Measurements from ENCODE around the gene PLB1.

PLB1 gene

DNA sequence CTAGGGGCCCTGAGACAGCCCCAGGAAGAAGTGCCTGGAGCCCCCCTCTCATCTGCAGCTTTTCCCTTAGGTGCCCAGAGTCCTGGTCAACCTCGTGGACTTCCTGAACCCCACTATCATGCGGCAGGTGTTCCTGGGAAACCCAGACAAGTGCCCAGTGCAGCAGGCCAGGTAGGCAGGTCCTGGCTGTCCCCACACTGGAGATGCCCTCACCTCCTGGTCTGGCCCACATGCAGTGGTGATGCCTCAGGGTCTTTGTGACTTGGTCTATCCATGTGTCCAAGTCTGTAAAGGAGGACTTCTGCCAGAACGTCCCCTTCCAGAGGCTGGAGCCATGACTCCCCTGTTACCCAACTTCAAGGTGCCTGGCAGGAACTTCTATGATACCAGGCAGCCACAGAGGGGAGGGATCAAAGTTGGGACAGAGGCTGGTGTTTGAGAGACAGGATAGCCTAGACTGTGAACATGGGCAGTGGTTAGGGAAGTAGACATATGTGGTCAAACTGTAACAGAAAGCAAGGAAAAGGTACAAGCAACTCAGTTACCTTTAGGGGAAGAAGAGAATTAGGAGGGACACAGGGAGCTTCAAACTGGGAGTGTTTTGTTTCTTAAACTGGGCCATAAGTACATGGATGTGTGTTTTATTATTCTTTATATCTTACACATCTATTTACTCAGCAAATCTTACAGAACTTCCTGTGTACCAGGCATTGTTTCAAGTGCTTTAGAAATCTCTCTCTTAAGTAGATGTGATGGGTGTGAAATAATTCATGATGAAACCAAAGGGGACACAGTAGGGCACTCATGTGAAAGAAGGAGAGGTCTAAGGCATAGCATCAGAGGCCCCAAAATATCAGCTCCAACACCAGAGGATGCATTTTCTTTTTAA, 107.1 kb downstream of the PLB1 start:
- in situ Hi-C loops (cut with MboI; ENCODE audit: low sequenced_read_pairs), result no loop called here

DNA sequence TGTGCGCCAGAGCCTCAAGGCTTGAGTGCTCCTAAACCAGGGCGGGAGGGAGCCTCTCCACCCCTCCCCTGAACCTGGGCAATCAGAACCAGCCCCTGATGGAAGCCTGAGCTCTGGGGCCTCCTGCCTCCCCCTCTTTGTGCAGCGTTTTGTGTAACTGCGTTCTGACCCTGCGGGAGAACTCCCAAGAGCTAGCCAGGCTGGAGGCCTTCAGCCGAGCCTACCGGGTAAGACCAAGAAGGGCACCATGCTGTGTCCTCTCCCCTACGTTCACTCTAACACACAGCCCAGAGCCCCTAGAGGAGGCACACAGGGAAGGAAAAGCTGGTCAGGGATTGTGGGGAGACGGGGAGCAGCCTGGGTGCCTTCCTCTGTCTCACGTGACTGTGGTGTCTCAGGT, 108.0 kb downstream of the PLB1 start:
- in situ Hi-C loops (cut with MboI; ENCODE audit: low sequenced_read_pairs), result no loop called here

DNA sequence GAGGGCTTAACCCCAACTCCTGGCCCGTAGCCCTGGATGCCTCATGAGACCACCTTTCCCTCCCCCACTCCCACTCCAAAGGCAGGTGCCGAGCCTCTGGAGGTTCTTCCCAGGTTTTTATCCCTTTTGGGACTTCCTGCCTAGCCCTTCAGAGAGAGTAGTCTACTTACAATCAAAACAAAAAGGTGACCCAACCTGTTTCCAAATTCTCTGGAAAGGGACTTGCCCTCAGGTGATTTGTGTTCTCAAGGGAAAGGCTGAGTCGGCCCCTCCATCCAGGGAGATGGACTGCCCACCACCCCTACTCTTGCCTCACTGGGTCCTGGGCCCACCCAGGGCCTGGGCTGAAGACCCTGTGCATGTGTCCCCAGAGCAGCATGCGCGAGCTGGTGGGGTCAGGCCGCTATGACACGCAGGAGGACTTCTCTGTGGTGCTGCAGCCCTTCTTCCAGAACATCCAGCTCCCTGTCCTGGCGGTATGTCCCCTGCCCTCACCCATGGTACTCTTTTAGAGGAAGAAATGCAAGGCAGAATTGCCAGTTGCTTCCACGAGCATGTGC, 108.5 kb downstream of the PLB1 start:
- in situ Hi-C loops (cut with MboI; ENCODE audit: low sequenced_read_pairs), result no loop called here

DNA sequence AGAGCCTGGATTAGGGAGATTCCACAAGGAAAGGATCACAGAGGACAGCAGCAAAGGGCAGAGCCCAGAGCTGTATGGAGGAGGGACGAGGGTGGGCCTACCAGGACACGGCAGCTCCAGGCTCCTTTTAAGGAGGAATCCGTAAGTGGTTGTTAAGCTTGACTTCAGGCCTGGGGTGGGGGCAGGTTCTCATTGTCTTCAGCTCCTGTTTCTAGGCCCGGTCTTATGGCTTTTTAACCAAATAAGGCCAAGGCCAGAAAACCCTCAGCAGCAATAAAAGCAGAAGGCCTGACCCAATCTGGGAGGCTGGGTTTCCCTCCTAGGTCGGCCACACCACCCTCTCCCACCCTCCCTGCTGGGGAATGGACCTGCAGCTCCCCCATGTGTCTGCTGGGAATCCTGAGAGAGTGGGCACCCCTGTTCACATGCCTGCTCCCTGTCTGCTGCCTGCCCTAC, 111.2 kb downstream of the PLB1 start:
- in situ Hi-C loops (cut with MboI; ENCODE audit: low sequenced_read_pairs), result no loop called here

DNA sequence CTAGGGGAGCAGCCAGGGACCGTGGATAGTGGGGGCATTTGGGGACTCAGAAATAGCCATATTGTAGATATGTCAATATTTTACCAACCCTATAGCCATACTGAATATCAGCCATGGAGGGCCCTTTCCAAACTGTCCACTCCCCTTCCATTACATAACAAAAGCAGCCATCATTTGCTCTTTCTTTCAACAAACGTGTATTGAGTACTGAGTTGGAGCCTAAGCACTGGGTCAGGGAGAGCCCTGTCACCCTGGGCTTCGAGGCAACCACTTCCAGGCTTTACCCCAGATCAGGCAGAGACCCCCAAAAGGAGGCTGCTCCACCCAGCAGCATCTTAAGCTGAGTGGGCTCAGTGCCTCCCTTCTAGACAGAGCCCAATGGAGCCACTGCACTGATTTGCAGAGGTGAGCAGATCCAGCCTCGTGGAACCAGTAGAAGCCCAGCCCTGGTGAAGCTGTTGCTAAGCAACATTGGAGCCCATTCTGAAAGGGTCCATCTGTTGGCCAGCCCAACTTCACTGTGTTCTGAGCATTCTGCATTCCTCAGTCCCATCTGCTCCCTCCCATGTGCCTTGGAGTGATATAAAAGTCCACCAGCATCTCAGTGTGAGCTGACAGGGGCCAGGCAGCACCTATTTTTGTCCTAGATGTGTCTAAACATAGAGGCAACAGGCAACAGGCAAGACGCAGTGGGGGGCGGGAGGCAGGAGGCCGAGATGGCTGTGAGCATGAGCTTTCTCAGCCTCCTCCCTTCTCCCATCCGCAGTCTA, 112.1 kb downstream of the PLB1 start:
- in situ Hi-C loops (cut with MboI; ENCODE audit: low sequenced_read_pairs), result no loop called here

DNA sequence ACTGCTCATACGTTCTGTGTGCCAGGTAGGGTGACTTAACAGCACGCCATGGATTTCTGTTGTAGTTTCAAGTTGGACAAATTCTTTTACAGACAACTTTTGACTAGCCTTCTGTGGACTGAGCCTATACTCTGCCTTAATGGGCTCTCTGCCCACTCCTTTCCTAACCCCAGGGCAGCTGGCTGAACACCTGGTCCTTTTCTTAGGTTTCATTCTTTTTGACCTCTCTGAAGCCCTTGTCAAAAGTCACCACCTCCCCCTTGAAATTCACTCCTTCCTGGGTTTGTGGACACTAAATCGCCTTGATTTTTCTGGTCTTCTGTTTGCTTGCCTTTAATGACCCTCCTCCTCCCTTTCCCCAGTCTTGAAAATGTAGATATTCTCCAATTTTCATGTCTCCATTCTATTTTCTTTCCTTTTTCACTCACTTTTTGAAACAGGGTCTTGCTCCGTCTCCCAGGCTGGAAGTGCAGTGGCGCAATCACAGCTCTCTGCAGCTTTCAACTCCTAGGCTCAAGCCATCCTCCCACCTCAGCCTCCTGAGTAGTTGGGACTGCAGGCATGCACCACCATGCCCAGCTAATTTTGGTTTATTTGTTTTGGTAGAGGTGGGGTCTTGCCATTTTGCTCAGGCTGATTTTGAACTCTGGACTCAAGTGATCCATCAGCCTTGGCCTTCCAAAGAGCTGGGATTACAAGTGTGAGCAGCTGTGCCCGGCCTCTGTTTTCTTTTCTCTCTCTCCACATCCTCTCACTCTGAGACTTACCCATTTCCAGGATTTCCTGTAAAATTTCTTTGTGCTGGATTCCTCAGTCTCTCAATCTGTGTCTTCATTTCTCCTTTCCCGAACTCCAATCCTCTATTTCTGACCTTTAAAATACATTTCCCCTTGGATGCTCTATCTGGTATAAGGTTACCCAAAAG, 112.9 kb downstream of the PLB1 start:
- in situ Hi-C loops (cut with MboI; ENCODE audit: low sequenced_read_pairs), result no loop called here

DNA sequence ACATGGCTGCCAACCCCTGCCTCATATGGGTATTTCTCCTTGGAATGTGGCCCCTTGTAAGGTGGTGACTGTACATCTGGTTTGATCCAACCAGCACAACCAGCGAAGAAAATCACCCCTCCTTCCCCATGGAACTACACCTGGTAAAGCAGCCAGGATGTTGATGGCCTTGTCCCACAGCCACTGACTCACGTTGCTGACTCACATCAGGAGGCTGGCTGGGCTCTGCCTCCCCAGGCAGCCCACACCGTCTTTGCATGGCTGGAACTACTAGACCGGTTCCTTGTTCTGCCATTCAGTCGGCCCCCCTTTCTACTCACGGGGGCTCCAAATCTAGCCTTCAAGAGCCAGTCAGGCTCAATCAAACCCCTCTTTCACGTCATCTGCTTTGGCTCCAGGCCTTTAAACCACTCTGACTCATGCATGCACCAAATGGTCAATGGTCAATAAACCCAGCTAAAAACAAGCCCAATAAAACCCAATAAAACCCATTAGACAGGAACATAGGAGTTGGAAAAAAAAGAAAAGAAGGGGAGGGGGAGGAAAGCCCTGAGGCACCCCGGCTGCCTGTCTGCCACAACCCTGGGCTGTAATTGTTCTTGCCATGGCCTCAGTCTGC, 114.8 kb downstream of the PLB1 start:
- in situ Hi-C loops (cut with MboI; ENCODE audit: low sequenced_read_pairs), result no loop called here

DNA sequence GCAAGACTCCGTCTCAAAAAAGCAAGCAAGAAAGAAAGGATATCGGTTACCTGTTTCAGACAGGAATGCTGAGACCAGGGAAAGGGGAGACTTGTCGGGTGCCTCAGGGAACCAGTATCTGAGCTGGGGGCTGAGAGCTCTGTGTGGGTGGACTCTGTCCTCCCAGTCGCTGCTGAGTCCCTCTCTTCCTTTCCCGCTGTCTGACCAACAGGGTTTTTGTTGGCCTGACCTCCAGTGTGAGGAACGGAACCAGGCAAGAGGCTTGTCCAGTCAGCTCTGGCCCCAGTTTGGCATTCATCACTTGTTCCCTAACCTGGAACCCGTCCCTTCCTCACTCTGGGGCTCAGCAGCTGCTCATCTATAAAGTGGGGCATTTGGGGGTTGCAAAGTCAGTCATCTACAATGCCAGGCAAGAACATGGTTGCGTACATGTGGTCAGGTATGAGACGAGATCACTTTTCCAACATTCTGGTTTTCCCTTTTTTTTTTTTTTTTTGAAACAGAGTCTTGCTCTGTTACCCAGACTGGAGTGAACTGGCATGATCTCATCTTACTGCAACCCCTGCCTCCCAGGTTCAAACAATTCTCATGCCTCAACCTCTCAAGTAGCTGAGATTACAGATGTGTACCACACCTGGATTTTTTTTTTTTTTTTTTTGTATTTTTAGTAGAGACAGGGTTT, 116.4 kb downstream of the PLB1 start:
- in situ Hi-C loops (cut with MboI; ENCODE audit: low sequenced_read_pairs), result no loop called here

DNA sequence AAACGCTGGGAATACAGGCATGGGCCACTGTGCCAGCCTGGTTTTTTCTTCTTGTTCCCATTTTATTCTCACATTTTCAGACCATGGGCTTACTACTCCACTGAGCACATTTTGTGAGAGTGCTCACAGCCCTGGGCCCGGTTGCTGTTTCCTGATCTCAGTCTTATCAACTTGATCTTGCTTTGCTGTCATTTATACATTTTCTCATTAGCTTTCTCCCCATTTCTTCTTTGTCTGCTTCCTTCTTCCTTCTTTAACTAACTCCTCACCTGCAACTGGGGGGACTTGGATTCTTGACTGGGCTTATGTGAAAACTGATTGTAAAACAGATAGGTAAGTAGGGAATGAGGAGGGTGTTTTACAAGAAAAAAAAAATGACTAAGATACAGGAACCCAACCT, 117.3 kb downstream of the PLB1 start:
- in situ Hi-C loops (cut with MboI; ENCODE audit: low sequenced_read_pairs), result no loop called here

DNA sequence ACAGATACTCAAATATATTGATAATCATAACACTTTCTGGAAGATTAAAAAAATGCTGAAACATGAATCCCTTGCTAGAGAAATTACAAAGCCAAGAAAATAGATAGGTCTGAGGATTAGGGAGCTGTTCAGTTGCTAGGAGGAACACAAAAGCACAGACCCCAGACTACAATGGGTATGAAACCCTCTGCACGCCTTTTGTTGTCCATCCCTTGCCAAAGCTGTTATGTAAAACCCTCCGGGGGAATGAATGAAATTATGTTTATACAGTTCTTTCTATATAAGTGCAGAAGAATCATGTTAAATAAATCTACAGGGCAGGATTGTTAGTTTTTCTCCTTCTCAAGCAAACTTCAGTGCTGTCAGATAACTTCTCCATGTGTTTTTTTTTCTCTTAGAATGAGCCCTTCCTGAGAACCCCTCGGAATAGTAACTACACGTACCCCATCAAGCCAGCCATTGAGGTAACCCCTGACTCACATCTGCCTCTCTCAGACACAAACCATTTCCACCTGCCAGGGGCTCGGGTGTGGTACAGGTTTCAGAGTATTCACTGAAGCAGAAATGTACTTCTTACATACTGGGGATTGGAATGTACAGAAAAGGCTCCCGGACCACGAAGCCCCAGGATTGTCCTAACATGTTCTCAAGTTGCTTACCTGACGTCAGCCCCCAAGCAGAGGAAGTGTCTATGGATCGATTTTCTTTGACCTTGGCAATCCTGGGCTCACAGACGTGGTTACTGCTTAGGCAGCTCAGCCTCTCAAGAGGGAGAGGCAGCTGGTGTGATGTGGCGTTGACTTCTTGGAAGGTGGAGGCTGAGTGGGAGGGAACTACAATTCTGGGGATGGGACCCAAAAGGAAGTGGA, 118.0 kb downstream of the PLB1 start:
- in situ Hi-C loops (cut with MboI; ENCODE audit: low sequenced_read_pairs), result no loop called here

DNA sequence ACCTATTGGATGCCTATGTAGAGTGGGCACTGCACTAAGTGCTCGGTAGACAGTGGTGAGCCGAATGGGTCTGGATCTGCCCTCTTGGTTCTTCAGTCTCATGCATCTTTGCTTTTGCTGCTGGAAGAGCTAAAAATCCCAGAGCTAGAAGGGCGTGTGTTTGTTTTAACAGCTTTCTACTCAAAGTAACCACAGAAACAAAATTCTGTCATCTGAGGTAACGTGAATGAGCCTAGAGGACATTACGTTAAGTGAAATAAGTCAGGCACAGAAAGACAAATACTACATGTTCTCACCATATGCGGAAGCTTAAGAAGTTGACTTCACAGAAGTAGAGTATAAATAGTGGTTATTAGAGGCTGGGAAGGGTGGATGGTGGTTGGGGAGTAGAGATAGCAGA, 119.8 kb downstream of the PLB1 start:
- in situ Hi-C loops (cut with MboI; ENCODE audit: low sequenced_read_pairs), result no loop called here

DNA sequence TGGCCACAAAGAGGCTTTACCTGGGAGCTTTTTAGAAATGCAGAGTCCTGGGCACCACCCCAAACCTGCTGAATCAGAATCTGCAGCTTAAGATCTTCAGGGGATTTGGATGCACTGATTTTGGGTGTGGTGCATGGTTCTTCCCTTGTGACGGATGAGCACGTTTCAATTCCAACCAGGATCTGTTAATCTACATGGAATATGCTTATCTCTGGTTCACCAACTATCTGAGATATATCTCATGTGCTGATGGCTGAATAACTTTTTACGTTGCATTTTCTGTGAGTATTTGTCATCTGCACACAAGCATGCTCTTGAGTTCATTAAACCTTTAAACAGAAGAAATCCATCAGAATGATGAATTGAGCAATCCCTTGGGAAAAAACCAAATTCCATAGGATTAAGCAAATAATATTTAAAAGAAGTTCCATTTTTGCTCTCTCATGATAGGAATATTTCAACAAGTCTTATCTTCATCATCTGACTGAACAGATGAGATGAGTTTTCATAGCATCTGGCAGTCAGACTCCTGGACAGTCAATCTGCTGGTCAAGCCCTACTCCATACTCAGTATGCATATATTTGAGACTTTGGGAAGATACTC, 120.6 kb downstream of the PLB1 start:
- in situ Hi-C loops (cut with MboI; ENCODE audit: low sequenced_read_pairs), result no loop called here

DNA sequence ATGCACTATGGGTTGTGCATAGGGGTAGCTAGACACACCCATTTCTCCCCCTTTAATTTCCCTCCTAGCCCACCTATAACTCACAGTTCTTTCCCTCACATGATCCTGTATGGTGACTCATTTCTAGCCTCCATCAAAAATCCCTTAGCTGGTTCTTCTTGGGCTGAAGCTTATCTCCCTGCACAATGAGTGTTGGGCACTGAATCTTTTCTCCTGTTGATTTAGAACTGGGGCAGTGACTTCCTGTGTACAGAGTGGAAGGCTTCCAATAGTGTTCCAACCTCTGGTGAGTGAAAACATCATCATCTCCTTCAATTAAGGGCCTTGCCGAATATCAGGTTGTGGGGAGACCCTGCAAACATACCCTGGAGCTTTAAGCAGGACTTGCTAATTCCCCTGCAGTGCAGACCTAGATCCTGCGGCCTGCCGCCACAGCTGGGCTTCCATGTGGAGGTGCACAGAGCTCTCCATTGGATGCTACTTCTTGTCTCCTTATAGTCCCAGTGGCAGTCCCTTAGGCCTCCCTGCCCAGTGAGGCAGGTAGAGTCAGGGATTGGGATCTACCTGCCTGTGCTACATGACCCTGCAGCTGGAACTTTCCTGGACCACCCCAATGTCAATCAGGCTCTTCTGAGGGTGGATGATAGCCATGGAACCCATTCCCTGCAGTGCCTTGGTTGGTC, 121.8 kb downstream of the PLB1 start:
- in situ Hi-C loops (cut with MboI; ENCODE audit: low sequenced_read_pairs), result no loop called here

DNA sequence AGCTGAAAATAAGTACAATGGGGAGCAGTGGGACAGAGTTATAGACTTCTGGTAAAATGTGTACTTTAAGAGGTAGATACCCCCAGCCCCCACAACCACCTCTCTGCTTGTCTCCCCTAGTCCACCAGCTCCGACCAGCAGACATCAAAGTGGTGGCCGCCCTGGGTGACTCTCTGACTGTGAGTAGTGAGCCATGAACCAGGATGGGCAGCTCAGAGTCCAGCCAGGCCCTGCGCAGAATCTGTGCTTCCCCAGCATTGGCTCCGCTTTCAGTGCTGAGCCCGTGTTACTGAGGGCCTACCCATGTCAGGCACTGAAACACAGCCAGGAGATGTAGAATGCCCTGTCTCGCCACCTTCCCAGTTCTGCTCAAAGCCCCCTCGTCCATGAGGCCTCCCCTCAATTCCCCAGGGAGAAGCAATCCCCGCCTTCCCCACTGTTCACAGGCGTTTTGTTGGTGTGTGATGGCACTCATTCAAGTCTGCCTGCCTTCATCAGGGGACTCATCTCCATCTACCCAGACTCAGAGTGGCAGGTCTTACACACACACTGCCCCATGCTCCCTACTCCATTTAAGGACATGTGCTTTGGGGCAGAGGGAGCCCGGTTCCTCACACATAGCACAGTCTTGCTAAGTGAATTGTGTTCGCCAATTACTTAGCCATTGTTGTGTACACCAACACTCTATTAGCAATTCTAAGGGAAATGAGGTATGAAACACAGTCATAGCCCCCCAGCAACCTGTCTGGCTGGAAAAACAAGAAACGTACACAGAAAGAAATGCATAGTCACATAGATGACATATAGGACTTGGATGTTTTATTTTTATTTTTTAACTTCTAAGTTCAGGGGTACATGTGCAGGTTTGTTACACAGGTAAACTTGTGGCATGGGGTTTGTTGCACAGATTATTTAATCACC, 122.6 kb downstream of the PLB1 start:
- in situ Hi-C loops (cut with MboI; ENCODE audit: low sequenced_read_pairs), result no loop called here

DNA sequence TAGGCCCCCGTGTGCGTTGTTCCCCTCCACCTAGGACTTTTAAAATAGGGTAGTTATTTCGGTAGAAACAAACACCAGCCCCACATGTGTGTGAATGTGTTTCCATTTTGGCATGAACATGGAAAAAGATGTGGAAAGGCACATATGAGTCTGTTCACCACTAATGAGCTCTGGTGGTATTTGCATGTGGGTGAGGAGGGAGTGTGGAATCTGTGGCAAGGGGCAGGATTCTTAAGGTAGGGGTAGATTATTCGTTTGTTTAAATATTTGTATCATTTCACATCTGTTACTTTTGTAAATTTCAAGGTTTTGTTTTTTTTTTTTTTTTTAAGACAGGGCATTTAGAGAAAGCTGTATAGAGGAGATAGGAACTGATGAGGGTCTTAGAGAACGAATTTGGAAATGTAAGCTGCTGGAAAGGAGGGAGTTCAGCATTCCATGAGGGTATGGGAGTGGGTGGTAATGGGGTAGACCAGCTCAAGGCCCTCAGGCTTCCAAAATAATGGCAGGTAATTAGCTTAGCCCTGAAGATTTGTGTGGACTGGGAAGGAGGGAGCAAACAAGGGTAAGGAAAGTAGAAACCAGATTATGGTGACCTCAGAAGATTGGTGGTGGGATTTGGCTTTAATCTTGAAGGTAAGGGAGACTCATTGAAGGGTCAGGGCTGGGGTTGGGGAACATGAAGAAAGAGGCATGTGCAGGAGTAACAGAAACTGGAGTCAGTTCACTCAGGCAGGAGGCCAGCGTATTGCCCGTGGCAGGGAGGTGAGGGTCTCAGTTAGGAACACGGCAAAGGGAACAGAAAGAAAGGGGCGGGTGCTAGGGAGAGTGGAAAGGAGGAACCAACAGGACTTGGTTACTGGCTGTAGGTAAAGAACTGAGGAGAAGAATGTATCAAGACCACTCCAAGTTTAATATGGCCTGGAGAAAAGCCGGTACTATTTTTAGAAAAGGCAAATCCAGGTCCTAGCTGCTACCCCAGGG, 123.6 kb downstream of the PLB1 start:
- in situ Hi-C loops (cut with MboI; ENCODE audit: low sequenced_read_pairs), result no loop called here
